Testis (tissue), 3 donors: ENCODE results near the gene ITIH5. TPM values are rescaled to one million over a fixed set of nuclear protein-coding genes. Genes with fewer than 3 reads are reported as not detected.

Experiments used
- DNase-seq: peaks from one replicate; pipeline ENCODE4 v3.0.0-alpha.2; 2019
- H3K27ac ChIP-seq, 2 donors: fragments of 200-600 bp; sonication (generic); one replicate each; pipeline ENCODE4 v1.5.1; 2019
- H3K27me3 ChIP-seq: fragments of 200-600 bp; sonication (generic); one replicate; pipeline ENCODE4 v1.5.1; 2019
- H3K36me3 ChIP-seq: fragments of 200-600 bp; sonication (generic); one replicate; pipeline ENCODE4 v1.5.1; 2017; ENCODE audit warnings: low read depth; ENCODE audit errors: missing control alignments
- H3K4me1 ChIP-seq: fragments of 200-600 bp; sonication (generic); one replicate; pipeline ENCODE4 v1.5.1; 2019
- H3K4me3 ChIP-seq, 2 donors: fragments of 200-600 bp; sonication (generic); one replicate each; pipeline ENCODE4 v1.5.1; 2017 to 2019
- H3K9me3 ChIP-seq: fragments of 200-600 bp; sonication (generic); one replicate; pipeline ENCODE4 v1.5.1; 2017
- CTCF ChIP-seq, 3 experiments: fragments of 450-650 bp in 2 of 3; fragments of 200-600 bp in 1 of 3; sonication (generic) in 1 of 3; IDR thresholded peaks; one replicate each; pipeline ENCODE4 v1.5.1; 2016 to 2019; ENCODE audit warnings: antibody characterized with exemption in 3 of 3, mild to moderate bottlenecking in 2 of 3, moderate library complexity in 1 of 3
- POLR2A ChIP-seq: fragments of 450-650 bp; IDR thresholded peaks from one replicate; pipeline ENCODE4 v1.6.1; 2017; ENCODE audit warnings: antibody characterized with exemption, mild to moderate bottlenecking, moderate library complexity
- WGBS, 2 donors: methylation state at CpG; one replicate each; pipeline ENCODE4 v1.1.5; 2018; 5-methylcytosine and 5-hydroxymethylcytosine counted together
- intact Hi-C: fragments of 100-400 bp; cut with DNase I; formaldehyde crosslinking; loops from one replicate; pipeline ENCODE4 v1.15.1; 2023; ENCODE audit warnings: low total_unique reads
- polyA plus RNA-seq: library from polyadenylated mRNA; stranded (reverse); fragments of 350-450 nt; fragmentation: Illumina TruSeq; extraction: RNeasy Lipid Tissue Mini Kit (QIAGEN cat#74804); gene quantifications from one replicate; pipeline ENCODE4 v1.2.3, GENCODE V29; 2014; ENCODE audit warnings: low read depth, low replicate concordance; ENCODE audit not compliant: insufficient read depth
- total RNA-seq, 2 donors: library from RNA; depleted of rRNA; stranded (reverse); fragments of >200 nt; gene quantifications; one replicate each; pipeline ENCODE4 v1.2.3, GENCODE V29; 2016

The ITIH5 gene
- total and polyA plus RNA-seq, 3 donors from 2014 or later: 28.0 to 38.1 (median 28.0) TPM

GRCh38 chr10:7651853-7652470 is 14.8 kb downstream of the ITIH5 start:
- H3K27me3 ChIP-seq: no peaks in the 10 kb centered on the region
- no peak for DNase-seq
- no peaks in the 10 kb centered on the region for H3K4me1 ChIP-seq
- intact Hi-C loops: no loop called here
- H3K4me3 ChIP-seq: no peak overlapping the region
- H3K36me3 ChIP-seq: no peaks in the 10 kb centered on the region
- TF ChIP-seq CTCF (IDR thresholded peaks at IDR 0.05) (no peak), POLR2A (no peak)
- no peaks in the 10 kb centered on the region for H3K9me3 ChIP-seq
- 89 to 97% methylated on average over 7 of the region's 7 CpGs for WGBS, 2 donors
- H3K27ac ChIP-seq: no peak overlapping the region

- TF ChIP-seq CTCF (IDR thresholded peaks at IDR 0.05): no peak
- no peak for TF ChIP-seq POLR2A
- Histone ChIP-seq H3K27ac (no peak overlapping the region), H3K4me1 (no peaks in the 10 kb centered on the region), H3K36me3 (no peaks in the 10 kb centered on the region), H3K4me3 (no peak overlapping the region), H3K9me3 (no peaks in the 10 kb centered on the region), H3K27me3 (no peaks in the 10 kb centered on the region)
- DNase-seq: no peak
- intact Hi-C loops: no loop called here
- WGBS, 2 donors: 87 to 88% methylated on average over 6 of the region's 6 CpGs
Observed at GRCh38 chr10:7649673-7650300, 17.0 kb downstream of the ITIH5 start.

- H3K27me3 ChIP-seq: no peaks in the 10 kb centered on the region
- TF ChIP-seq POLR2A: no peak
- no peak for TF ChIP-seq CTCF (IDR thresholded peaks at IDR 0.05)
- no peak for DNase-seq
- intact Hi-C loops: no loop called here
- no peaks in the 10 kb centered on the region for H3K36me3 ChIP-seq
- WGBS, 2 donors: 88 to 90% methylated on average over 4 of the region's 4 CpGs
- H3K4me1 ChIP-seq: no peaks in the 10 kb centered on the region
- no peaks in the 10 kb centered on the region for H3K9me3 ChIP-seq
- H3K4me3 ChIP-seq: no peak overlapping the region
- no peak overlapping the region for H3K27ac ChIP-seq
Observed at GRCh38 chr10:7647062-7647664, 19.6 kb downstream of the ITIH5 start.

GRCh38 chr10:7642491-7643011 is 24.2 kb downstream of the ITIH5 start:
- Histone ChIP-seq H3K4me1 (no peaks in the 10 kb centered on the region), H3K27ac (no peak overlapping the region), H3K27me3 (no peaks in the 10 kb centered on the region), H3K36me3 (no peaks in the 10 kb centered on the region), H3K4me3 (no peak overlapping the region), H3K9me3 (no peaks in the 10 kb centered on the region)
- intact Hi-C loops: no loop called here
- DNase-seq: no peak
- 80 to 90% methylated on average over 5 of the region's 5 CpGs for WGBS, 2 donors
- TF ChIP-seq CTCF (IDR thresholded peaks at IDR 0.05): no peak
- TF ChIP-seq POLR2A: no peak
